Chondrocyte (in vitro differentiated cells): ENCODE data around the gene FSTL5. TPM values are rescaled to one million over a fixed set of nuclear protein-coding genes. Genes with fewer than 3 reads are reported as not detected.

ENCODE experiments used
- DNase-seq: peaks from one replicate; pipeline ENCODE4 v3.0.0; 2021; ENCODE audit warnings: mixed read lengths, low spot score
- H3K27ac Mint-ChIP-seq: one replicate; pipeline ENCODE4 v1.8.0; 2021; ENCODE audit warnings: mild to moderate bottlenecking, moderate library complexity, mixed read lengths; ENCODE audit not compliant: unreplicated experiment
- H3K27me3 Mint-ChIP-seq: 2 replicates; pipeline ENCODE4 v1.8.0; 2021; ENCODE audit warnings: low read depth, mixed read lengths
- H3K36me3 Mint-ChIP-seq: 2 replicates; pipeline ENCODE4 v1.8.0; 2021; ENCODE audit warnings: low read depth, mixed read lengths
- H3K4me1 Mint-ChIP-seq: 2 replicates; pipeline ENCODE4 v1.8.0; 2021; ENCODE audit warnings: low read depth, mild to moderate bottlenecking, mixed read lengths
- H3K4me3 Mint-ChIP-seq: one replicate; pipeline ENCODE4 v1.8.0; 2021; ENCODE audit warnings: mild to moderate bottlenecking, moderate library complexity, mixed read lengths; ENCODE audit not compliant: unreplicated experiment
- H3K9me3 Mint-ChIP-seq: 2 replicates; pipeline ENCODE4 v1.8.0; 2021; ENCODE audit warnings: low read depth, mixed read lengths
- total RNA-seq: library from RNA; stranded (reverse); gene quantifications from 3 replicates; pipeline ENCODE4 v1.2.1, GENCODE V29; 2021
- TF ChIP-seq, protein P1 (sequence below): fragments of 200-600 bp; sonication (generic); IDR thresholded peaks from 2 replicates; pipeline ENCODE4 v1.5.0; 2021; ENCODE audit warnings: antibody characterized with exemption, mild to moderate bottlenecking, moderate library complexity

Gene FSTL5
- total RNA-seq, 1 donor from 2014 or later: not detected

DNA sequence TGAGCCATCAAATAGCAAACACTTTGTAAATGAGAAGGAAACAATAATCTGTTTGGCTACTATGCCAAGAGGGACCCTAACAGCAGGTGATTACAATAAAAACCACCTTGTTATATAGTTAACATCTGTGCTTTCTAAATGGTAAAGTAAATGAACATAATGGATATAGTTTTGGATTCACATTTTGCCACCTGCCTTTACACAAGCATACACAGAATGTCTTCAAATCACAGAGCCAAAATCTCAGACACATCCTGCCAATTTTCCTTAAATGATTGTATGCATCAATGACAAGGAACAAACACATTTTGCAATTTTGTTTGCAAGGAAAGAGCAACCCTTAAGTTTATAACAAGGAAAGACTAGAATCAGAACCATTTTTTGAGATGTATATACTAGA is 334.2 kb downstream of the FSTL5 start:
- no peaks in the 10 kb centered on the region for H3K36me3 Mint-ChIP-seq
- no peak overlapping the region for H3K27ac Mint-ChIP-seq
- no peaks in the 10 kb centered on the region for H3K27me3 Mint-ChIP-seq

DNA sequence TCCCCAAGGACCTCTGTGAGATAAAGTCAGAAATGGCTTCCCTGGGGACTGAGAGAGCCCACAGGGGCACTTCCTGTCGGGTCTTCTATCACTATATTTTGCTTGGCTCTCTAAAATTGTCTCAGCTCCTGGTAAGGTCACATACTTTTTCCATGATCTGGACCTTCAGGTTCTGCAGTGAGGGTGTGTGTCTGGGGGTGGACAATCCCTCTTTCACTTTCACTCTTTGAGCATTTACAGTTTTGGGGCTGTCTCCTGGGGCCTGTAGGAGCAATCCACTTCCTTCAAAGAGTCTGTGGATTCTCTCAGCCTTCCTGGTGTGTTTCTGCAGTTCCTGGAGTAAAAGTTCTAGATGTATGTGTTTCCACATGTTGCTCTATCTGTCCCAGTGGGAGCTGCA is 335.7 kb downstream of the FSTL5 start:
- H3K27ac Mint-ChIP-seq: no peak overlapping the region

More for the DNA sequence above, 334.2 kb downstream of the FSTL5 start:
- Mint-ChIP-seq H3K9me3 (peaks cover 5% of the 10 kb centered on the region), H3K4me1 (peaks cover 7% of the 10 kb centered on the region), H3K4me3 (no peak overlapping the region)
- no peak for DNase-seq
- TF ChIP-seq, protein P1, sequence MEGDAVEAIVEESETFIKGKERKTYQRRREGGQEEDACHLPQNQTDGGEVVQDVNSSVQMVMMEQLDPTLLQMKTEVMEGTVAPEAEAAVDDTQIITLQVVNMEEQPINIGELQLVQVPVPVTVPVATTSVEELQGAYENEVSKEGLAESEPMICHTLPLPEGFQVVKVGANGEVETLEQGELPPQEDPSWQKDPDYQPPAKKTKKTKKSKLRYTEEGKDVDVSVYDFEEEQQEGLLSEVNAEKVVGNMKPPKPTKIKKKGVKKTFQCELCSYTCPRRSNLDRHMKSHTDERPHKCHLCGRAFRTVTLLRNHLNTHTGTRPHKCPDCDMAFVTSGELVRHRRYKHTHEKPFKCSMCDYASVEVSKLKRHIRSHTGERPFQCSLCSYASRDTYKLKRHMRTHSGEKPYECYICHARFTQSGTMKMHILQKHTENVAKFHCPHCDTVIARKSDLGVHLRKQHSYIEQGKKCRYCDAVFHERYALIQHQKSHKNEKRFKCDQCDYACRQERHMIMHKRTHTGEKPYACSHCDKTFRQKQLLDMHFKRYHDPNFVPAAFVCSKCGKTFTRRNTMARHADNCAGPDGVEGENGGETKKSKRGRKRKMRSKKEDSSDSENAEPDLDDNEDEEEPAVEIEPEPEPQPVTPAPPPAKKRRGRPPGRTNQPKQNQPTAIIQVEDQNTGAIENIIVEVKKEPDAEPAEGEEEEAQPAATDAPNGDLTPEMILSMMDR: no peak

DNA sequence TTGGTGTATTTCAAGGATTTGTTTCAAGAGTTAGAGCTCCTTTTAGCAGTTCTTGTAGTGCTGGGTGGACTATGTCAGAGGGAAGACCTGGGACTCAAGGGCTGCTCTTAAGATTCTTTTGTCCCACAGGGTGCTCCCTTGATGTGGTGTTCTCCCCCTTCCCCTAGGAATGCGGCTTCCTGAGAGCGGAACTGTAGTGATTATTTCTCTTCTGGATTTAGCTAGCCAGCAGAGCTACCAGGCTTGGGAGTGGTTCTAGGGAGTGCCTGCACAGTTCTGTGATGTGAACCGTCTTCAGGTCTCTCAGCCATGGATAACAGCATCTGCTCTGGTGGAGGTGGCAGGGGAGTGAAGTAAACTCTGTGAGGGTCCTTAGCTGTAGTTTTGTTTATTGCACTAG is 336.8 kb downstream of the FSTL5 start:
- H3K4me1 Mint-ChIP-seq: peaks cover 7% of the 10 kb centered on the region
- H3K9me3 Mint-ChIP-seq: peaks cover 13% of the 10 kb centered on the region
- TF ChIP-seq, protein P1: no peak
- no peak overlapping the region for H3K27ac Mint-ChIP-seq
- DNase-seq: no peak
- H3K4me3 Mint-ChIP-seq: no peak overlapping the region
- no peaks in the 10 kb centered on the region for H3K27me3 Mint-ChIP-seq
- no peaks in the 10 kb centered on the region for H3K36me3 Mint-ChIP-seq

More for the DNA sequence above, 335.7 kb downstream of the FSTL5 start:
- H3K36me3 Mint-ChIP-seq: no peaks in the 10 kb centered on the region
- H3K27me3 Mint-ChIP-seq: no peaks in the 10 kb centered on the region
- peaks cover 7% of the 10 kb centered on the region for H3K4me1 Mint-ChIP-seq
- no peak for DNase-seq
- H3K9me3 Mint-ChIP-seq: peaks cover 13% of the 10 kb centered on the region
- TF ChIP-seq, protein P1: no peak
- H3K4me3 Mint-ChIP-seq: no peak overlapping the region

- TF ChIP-seq, protein P1: no peak
- Mint-ChIP-seq H3K9me3 (peaks cover 13% of the 10 kb centered on the region), H3K27me3 (no peaks in the 10 kb centered on the region), H3K36me3 (no peaks in the 10 kb centered on the region), H3K4me1 (peaks cover 11% of the 10 kb centered on the region), H3K4me3 (no peak overlapping the region), H3K27ac (no peak overlapping the region)
- DNase-seq: no peak
Measured at GRCh38 chr4:161823450-161823849, 340.4 kb downstream of the FSTL5 start.

GRCh38 chr4:161822174-161822573 is 341.6 kb downstream of the FSTL5 start:
- TF ChIP-seq, protein P1: no peak
- Mint-ChIP-seq H3K4me1 (peaks cover 4% of the 10 kb centered on the region), H3K27me3 (no peaks in the 10 kb centered on the region), H3K36me3 (no peaks in the 10 kb centered on the region), H3K4me3 (no peak overlapping the region), H3K27ac (no peak overlapping the region), H3K9me3 (peaks cover 13% of the 10 kb centered on the region)
- no peak for DNase-seq
